IMR-90 (cell line): Measurements from ENCODE around the gene BZW2. TPM values are rescaled to one million over a fixed set of nuclear protein-coding genes. Genes with fewer than 3 reads are reported as not detected.

ENCODE experiments used
- ATAC-seq: fragments of 200-7000 bp; cut with Tn5 transposase; 2 replicates; pipeline ENCODE4 v1.9.1; 2020; ENCODE audit warnings: low read depth, mild to moderate bottlenecking, moderate library complexity
- BruUV-seq: library from RNA; stranded (reverse); fragments of 400-500 nt; replicated peaks from 2 replicates; lab custom pipeline; 2021; lab: Mats Ljungman, UMichigan
- CTCF ChIA-PET: fragments of 300-600 bp; formaldehyde crosslinking; extraction: SDS; loops from one replicate; lab custom pipeline; 2021; ENCODE audit warnings: antibody characterized with exemption; lab: Yijun Ruan, JAX
- POLR2A ChIA-PET: fragments of 300-600 bp; sonication (Branson Sonifier 250); formaldehyde crosslinking; loops from one replicate; lab custom pipeline; 2022; ENCODE audit warnings: antibody characterized with exemption; ENCODE audit not compliant: unreplicated experiment; lab: Charles Lee
- DNase-seq: peaks from one replicate; pipeline ENCODE4 v3.0.0; 2013
- H2AFZ ChIP-seq: replicated peaks from 2 replicates; pipeline ENCODE3; 2013; ENCODE audit warnings: low read length, mild to moderate bottlenecking; ENCODE audit not compliant: poor library complexity
- H2AK5ac ChIP-seq: 2 replicates; pipeline ENCODE4 v1.6.1; 2013; ENCODE audit warnings: low read depth, low read length, inconsistent platforms
- H2AK9ac ChIP-seq: replicated peaks from 2 replicates; pipeline ENCODE3; 2013; ENCODE audit warnings: mild to moderate bottlenecking, low read depth, low read length, moderate library complexity; ENCODE audit not compliant: poor library complexity
- H2BK120ac ChIP-seq: 2 replicates; pipeline ENCODE4 v1.6.1; 2013; ENCODE audit warnings: low read depth, low read length, inconsistent platforms
- H2BK15ac ChIP-seq: 3 replicates; pipeline ENCODE4 v1.6.1; 2013; ENCODE audit warnings: low read depth, low read length, inconsistent platforms
- H2BK20ac ChIP-seq: 2 replicates; pipeline ENCODE4 v1.6.1; 2013; ENCODE audit warnings: low read depth, mild to moderate bottlenecking, inconsistent platforms, low read length, moderate library complexity
- H2BK5ac ChIP-seq: 2 replicates; pipeline ENCODE4 v1.6.1; 2013; ENCODE audit warnings: mild to moderate bottlenecking, low read depth, low read length, inconsistent platforms; ENCODE audit not compliant: poor library complexity, severe bottlenecking
- H3K14ac ChIP-seq: replicated peaks from 2 replicates; pipeline ENCODE4 v1.6.1; 2013; ENCODE audit warnings: low read depth, low read length, inconsistent platforms
- H3K18ac ChIP-seq: 2 replicates; pipeline ENCODE4 v1.6.1; 2013; ENCODE audit warnings: low read depth, low read length, control low read depth
- H3K23ac ChIP-seq: 2 replicates; pipeline ENCODE4 v1.6.1; 2013; ENCODE audit warnings: low read depth, low read length, inconsistent platforms
- H3K27ac ChIP-seq: 2 replicates; pipeline ENCODE4 v1.5.1; 2013; ENCODE audit warnings: mild to moderate bottlenecking, control low read depth, low read length; ENCODE audit not compliant: insufficient read depth
- H3K27me3 ChIP-seq: 2 replicates; pipeline ENCODE4 v1.6.1; 2013; ENCODE audit warnings: low read length; ENCODE audit not compliant: control insufficient read depth, insufficient read depth
- H3K36me3 ChIP-seq: 2 replicates; pipeline ENCODE4 v1.6.1; 2013; ENCODE audit warnings: low read length, mixed read lengths; ENCODE audit not compliant: control insufficient read depth, insufficient read depth
- H3K4ac ChIP-seq: 2 replicates; pipeline ENCODE4 v1.6.1; 2013; ENCODE audit warnings: low read depth, low read length, inconsistent platforms
- H3K4me1 ChIP-seq: 2 replicates; pipeline ENCODE4 v1.6.1; 2013; ENCODE audit warnings: low read length, mixed read lengths; ENCODE audit not compliant: control insufficient read depth, insufficient read depth
- H3K4me2 ChIP-seq: 2 replicates; pipeline ENCODE4 v1.6.1; 2013; ENCODE audit warnings: low read depth, mild to moderate bottlenecking, control low read depth, low read length, moderate library complexity
- H3K4me3 ChIP-seq: 2 replicates; pipeline ENCODE4 v1.5.1; 2013; ENCODE audit warnings: low read depth, mild to moderate bottlenecking, control low read depth, low read length, moderate library complexity; ENCODE audit not compliant: insufficient read depth
- H3K56ac ChIP-seq: 2 replicates; pipeline ENCODE4 v1.6.1; 2013; ENCODE audit warnings: low read length, inconsistent platforms; ENCODE audit not compliant: insufficient read depth; ENCODE audit errors: extremely low read depth
- H3K79me1 ChIP-seq, 2 experiments: 2 replicates each; pipeline ENCODE4 v1.6.1; 2013; ENCODE audit warnings: low read length in 2 of 2, inconsistent platforms in 1 of 2, low read depth in 1 of 2
- H3K9ac ChIP-seq: 2 replicates; pipeline ENCODE4 v1.6.1; 2013; ENCODE audit warnings: low read depth, low read length, control low read depth
- H3K9me1 ChIP-seq: 2 replicates; pipeline ENCODE4 v1.6.1; 2013; ENCODE audit warnings: low read length, inconsistent platforms; ENCODE audit not compliant: insufficient read depth
- H3K9me3 ChIP-seq: 2 replicates; pipeline ENCODE4 v1.6.1; 2013; ENCODE audit warnings: low read length; ENCODE audit not compliant: control insufficient read depth, insufficient read depth
- H4K20me1 ChIP-seq: 2 replicates; pipeline ENCODE4 v1.6.1; 2013; ENCODE audit warnings: low read length, inconsistent platforms; ENCODE audit not compliant: insufficient read depth
- H4K5ac ChIP-seq: 2 replicates; pipeline ENCODE4 v1.6.1; 2013; ENCODE audit warnings: mild to moderate bottlenecking, low read depth, low read length, control low read depth
- H4K8ac ChIP-seq, 2 experiments: 2 replicates each; pipeline ENCODE4 v1.6.1; 2013; ENCODE audit warnings: low read depth in 2 of 2, low read length in 2 of 2, control low read depth in 1 of 2, inconsistent platforms in 1 of 2
- H4K91ac ChIP-seq: 2 replicates; pipeline ENCODE4 v1.6.1; 2013; ENCODE audit warnings: low read depth, low read length, inconsistent platforms; ENCODE audit not compliant: insufficient read depth
- BHLHE40 ChIP-seq: fragments of 150-350 bp; IDR thresholded peaks from 2 replicates; pipeline ENCODE4 v1.6.1; 2016; ENCODE audit warnings: mild to moderate bottlenecking, low read depth, low read length
- CEBPB ChIP-seq: IDR thresholded peaks from 2 replicates; pipeline ENCODE4 v1.6.1; 2012; ENCODE audit warnings: low read depth, low read length, improper control_type of control experiment
- CHD1 ChIP-seq: IDR thresholded peaks from 2 replicates; pipeline ENCODE4 v1.6.1; 2012; ENCODE audit warnings: low read depth, low read length, improper control_type of control experiment
- CTCF ChIP-seq: conservative IDR thresholded peaks from 2 replicates; pipeline ENCODE4 v1.5.1; 2012; ENCODE audit warnings: mild to moderate bottlenecking, low read depth, low read length, improper control_type of control experiment
- ELK1 ChIP-seq: fragments of 150-350 bp; IDR thresholded peaks from 2 replicates; pipeline ENCODE4 v1.6.1; 2016; ENCODE audit warnings: low read depth, mild to moderate bottlenecking, low read length, moderate library complexity, borderline replicate concordance
- FOS ChIP-seq: fragments of 150-350 bp; IDR thresholded peaks from 2 replicates; pipeline ENCODE4 v1.6.1; 2016; ENCODE audit warnings: low read depth, low read length
- MAFK ChIP-seq: IDR thresholded peaks from 2 replicates; pipeline ENCODE4 v1.6.1; 2012; ENCODE audit warnings: low read depth, low read length, improper control_type of control experiment
- MAZ ChIP-seq: IDR thresholded peaks from 2 replicates; pipeline ENCODE4 v1.6.1; 2012; ENCODE audit warnings: low read depth, mild to moderate bottlenecking, low read length, improper control_type of control experiment, moderate library complexity, borderline replicate concordance
- MXI1 ChIP-seq: IDR thresholded peaks from 2 replicates; pipeline ENCODE4 v1.6.1; 2012; ENCODE audit warnings: low read depth, mild to moderate bottlenecking, low read length, moderate library complexity, borderline replicate concordance
- NFE2L2 ChIP-seq: fragments of 150-350 bp; IDR thresholded peaks from 2 replicates; pipeline ENCODE4 v1.6.1; 2016; ENCODE audit warnings: low read depth, mild to moderate bottlenecking, low read length
- POLR2A ChIP-seq: IDR thresholded peaks from 2 replicates; pipeline ENCODE4 v1.6.1; 2012; ENCODE audit warnings: mild to moderate bottlenecking, low read depth, low read length
- RAD21 ChIP-seq: IDR thresholded peaks from 2 replicates; pipeline ENCODE4 v1.6.1; 2012; ENCODE audit warnings: low read length, improper control_type of control experiment
- RCOR1 ChIP-seq: IDR thresholded peaks from 2 replicates; pipeline ENCODE4 v1.6.1; 2012; ENCODE audit warnings: mild to moderate bottlenecking, low read length, improper control_type of control experiment; ENCODE audit not compliant: insufficient replicate concordance
- RFX5 ChIP-seq: IDR thresholded peaks from 2 replicates; pipeline ENCODE4 v1.8.0; 2012; ENCODE audit warnings: low read depth, mild to moderate bottlenecking, low read length, moderate library complexity
- SMC3 ChIP-seq: fragments of 150-350 bp; IDR thresholded peaks from 2 replicates; pipeline ENCODE4 v1.6.1; 2016; ENCODE audit warnings: low read depth, mild to moderate bottlenecking, antibody characterized with exemption, low read length, moderate library complexity
- USF2 ChIP-seq: fragments of 150-350 bp; IDR thresholded peaks from 2 replicates; pipeline ENCODE4 v1.6.1; 2017; ENCODE audit warnings: mild to moderate bottlenecking, antibody characterized with exemption, low read length, low read depth
- WGBS, 2 experiments: methylation state at CpG; one replicate each; pipeline versions ENCODE4 v1.1.5 to v1.1.7; 2013; ENCODE audit warnings: missing lambda C conversion rate in 2 of 2; ENCODE audit not compliant: insufficient read length in 1 of 2; ENCODE audit errors: extremely low coverage in 2 of 2; 5-methylcytosine and 5-hydroxymethylcytosine counted together
- dilution Hi-C: fragments of 300-500 bp; cut with HindIII; formaldehyde crosslinking; loops from one replicate; pipeline ENCODE4 v1.14.3; 2018; ENCODE audit warnings: low sequenced_read_pairs; ENCODE audit not compliant: unreplicated experiment
- in situ Hi-C: fragments of 300-500 bp; cut with MboI; formaldehyde crosslinking; loops from 3 replicates; pipeline ENCODE4 v1.14.3; 2019; ENCODE audit warnings: low sequenced_read_pairs, inconsistent platforms, mixed read lengths
- intact Hi-C: fragments of 100-400 bp; cut with micrococcal nuclease; formaldehyde crosslinking; loops from 2 replicates; pipeline ENCODE4 v1.10.0; 2022
- polyA plus RNA-seq, 3 experiments: library from polyadenylated mRNA; depleted of rRNA; stranded (reverse); fragments of >200 nt; gene quantifications; 2 replicates each; pipeline ENCODE4 v1.2.3, GENCODE V29; 2012; ENCODE audit warnings: low replicate concordance in 1 of 3
- total RNA-seq: library from RNA; depleted of rRNA; stranded (reverse); fragments of >200 nt; gene quantifications from 2 replicates; pipeline ENCODE4 v1.2.3, GENCODE V29; 2012

BZW2 gene
- total and polyA plus RNA-seq, 2 of the 4 experiments (the other 2 are of a cell fraction) = 58.1 to 92.9 TPM

- H3K9me1 ChIP-seq = peaks cover 9% of the 10 kb centered on the region
- ChIA-PET CTCF (interaction anchor here (0.6 kb wide), 1 partner anchor 25 kb away, joined by 3 read pairs; no protein-coding TSS in a partner anchor), POLR2A (no interaction called here)
- H4K20me1 ChIP-seq = peaks cover 4% of the 10 kb centered on the region; the same call in 1 of the 2 replicates
- H4K8ac ChIP-seq = no peak overlapping the region
- no peak overlapping the region for H2BK120ac ChIP-seq
- no peak overlapping the region for H4K91ac ChIP-seq
- peaks cover 8% of the 10 kb centered on the region for H3K36me3 ChIP-seq
- in situ Hi-C loops (no loop called here), intact Hi-C loops (no loop called here), dilution Hi-C loops (no loop called here)
- no peak overlapping the region for H3K56ac ChIP-seq
- H3K27ac ChIP-seq = no peak overlapping the region
- no peak overlapping the region for H2AK5ac ChIP-seq
- H2BK5ac ChIP-seq = no peak overlapping the region
- no peak overlapping the region for H3K4ac ChIP-seq
- no peak overlapping the region for H3K18ac ChIP-seq
- no peak overlapping the region for H3K23ac ChIP-seq
- no peak overlapping the region for H2AK9ac ChIP-seq
- no peaks in the 10 kb centered on the region for H3K9me3 ChIP-seq
- no peak overlapping the region for H2BK20ac ChIP-seq
- H4K5ac ChIP-seq = no peak overlapping the region
- BruUV-seq = no TSS peak
- WGBS, 2 experiments = no CpG with 5 or more reads among the region's 4 CpGs
- H3K14ac ChIP-seq = no peak overlapping the region
- H3K4me1 ChIP-seq = peaks cover 6% of the 10 kb centered on the region; the same call in 1 of the 2 replicates
- H2AFZ ChIP-seq = no peak overlapping the region
- peaks cover 0 to 6% of the 10 kb centered on the region in 2 experiments; a peak in 1 of 4 replicates for H3K79me1 ChIP-seq
- H3K4me3 ChIP-seq = no peak overlapping the region
- ATAC-seq = no peak
- no peak overlapping the region for H2BK15ac ChIP-seq
- H3K9ac ChIP-seq = no peak overlapping the region
- no peak for DNase-seq
- no peaks in the 10 kb centered on the region for H3K27me3 ChIP-seq
- H3K4me2 ChIP-seq = no peak overlapping the region
- no peak for TF ChIP-seq RCOR1
- TF ChIP-seq POLR2A = no peak
- TF ChIP-seq BHLHE40 = no peak
- no peak for TF ChIP-seq FOS
- TF ChIP-seq CEBPB = no peak
- no peak for TF ChIP-seq CHD1
- no peak for TF ChIP-seq RFX5
- no peak for TF ChIP-seq MXI1
- TF ChIP-seq MAZ = no peak
- no peak for TF ChIP-seq CTCF
- TF ChIP-seq ELK1 = no peak
- no peak for TF ChIP-seq NFE2L2
- TF ChIP-seq MAFK = no peak
- no peak for TF ChIP-seq RAD21
- no peak for TF ChIP-seq SMC3
- TF ChIP-seq USF2 = no peak
Observed at GRCh38 chr7:16710651-16711050, 64.7 kb downstream of the BZW2 start.
